ENCODE data around the gene MRPL17. TPM values are rescaled to one million over a fixed set of nuclear protein-coding genes. Genes with fewer than 3 reads are reported as not detected.

Gene MRPL17
- polyA plus RNA-seq, 6 donors from 2014 or later, result 9.7 to 16.0 (median 11.7) TPM

- Mint-ChIP-seq H3K36me3 (no peaks in the 10 kb centered on the region), H3K4me1 (peaks cover under 1 to 8% (median 4%) of the 10 kb centered on the region in 3 donors), H3K27me3 (peaks cover 0 to 10% (median 6%) of the 10 kb centered on the region in 3 donors), H3K27ac (no peak overlapping the region), H3K4me3 (no peak overlapping the region), H3K9me3 (no peaks in the 10 kb centered on the region)
- DNase-seq (no peak), ATAC-seq (ENCODE audit: low read depth in 2 of 2) (no peak)
Measured at GRCh38 chr11:6674219-6674597, 8.9 kb downstream of the MRPL17 start.

GRCh38 chr11:6673523-6674218 lies 9.5 kb downstream of the MRPL17 start:
- DNase-seq (no peak), ATAC-seq (ENCODE audit: low read depth in 2 of 2) (no peak)
- no peaks in the 10 kb centered on the region for H3K36me3 Mint-ChIP-seq
- peaks cover 0 to 10% (median 6%) of the 10 kb centered on the region in 3 donors for H3K27me3 Mint-ChIP-seq
- no peak overlapping the region for H3K4me3 Mint-ChIP-seq
- H3K27ac Mint-ChIP-seq, result no peak overlapping the region
- H3K4me1 Mint-ChIP-seq, result peaks cover 0 to 5% (median 4%) of the 10 kb centered on the region in 3 donors
- no peaks in the 10 kb centered on the region for H3K9me3 Mint-ChIP-seq

GRCh38 chr11:6671991-6672390 lies 11.1 kb downstream of the MRPL17 start:
- Mint-ChIP-seq H3K4me3 (no peak overlapping the region), H3K4me1 (peaks cover 5 to 8% (median 6%) of the 10 kb centered on the region in 3 donors)

DNA sequence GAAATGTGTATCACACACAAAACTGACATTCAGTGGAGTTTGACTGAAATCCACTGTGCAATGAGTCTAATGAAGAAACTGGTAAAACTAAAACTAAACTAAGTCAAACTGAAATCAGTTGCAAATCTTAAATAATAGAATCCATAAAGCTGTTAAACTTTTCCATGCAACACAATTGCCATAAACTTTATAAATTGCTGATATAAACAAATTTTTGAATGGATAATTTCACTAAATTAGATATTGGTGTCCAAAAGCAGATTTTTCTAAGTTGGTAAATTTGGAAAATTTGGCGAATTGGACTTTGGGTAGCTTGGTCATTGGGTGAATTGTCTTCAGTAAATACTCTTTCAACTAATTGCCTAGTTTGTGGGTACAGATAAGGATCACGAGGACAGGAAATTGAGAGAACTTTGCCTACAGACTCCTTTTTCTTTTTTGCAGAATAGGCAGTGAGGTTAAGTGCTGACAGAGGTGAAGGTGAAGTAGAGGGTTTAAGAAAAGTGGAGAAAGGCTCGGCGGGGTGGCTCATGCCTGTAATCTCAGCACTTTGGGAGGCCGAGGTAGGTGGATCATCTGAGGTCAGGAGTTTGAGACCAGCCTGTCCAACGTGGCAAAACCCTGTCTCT lies 12.8 kb downstream of the MRPL17 start:
- no peak overlapping the region for H3K4me3 Mint-ChIP-seq
- no peak for ATAC-seq (ENCODE audit: low read depth in 2 of 2)
- peaks cover 5 to 9% (median 8%) of the 10 kb centered on the region in 3 donors for H3K4me1 Mint-ChIP-seq
- H3K27me3 Mint-ChIP-seq, result peaks cover 0 to 10% (median 6%) of the 10 kb centered on the region in 3 donors
- H3K9me3 Mint-ChIP-seq, result no peaks in the 10 kb centered on the region
- H3K36me3 Mint-ChIP-seq, result no peaks in the 10 kb centered on the region
- DNase-seq, result no peak
- no peak overlapping the region for H3K27ac Mint-ChIP-seq

More at GRCh38 chr11:6671991-6672390, 11.1 kb downstream of the MRPL17 start:
- Mint-ChIP-seq H3K27ac (no peak overlapping the region), H3K27me3 (peaks cover 0 to 10% (median 6%) of the 10 kb centered on the region in 3 donors), H3K36me3 (no peaks in the 10 kb centered on the region), H3K9me3 (no peaks in the 10 kb centered on the region)
- DNase-seq (no peak), ATAC-seq (ENCODE audit: low read depth in 2 of 2) (no peak)

DNA sequence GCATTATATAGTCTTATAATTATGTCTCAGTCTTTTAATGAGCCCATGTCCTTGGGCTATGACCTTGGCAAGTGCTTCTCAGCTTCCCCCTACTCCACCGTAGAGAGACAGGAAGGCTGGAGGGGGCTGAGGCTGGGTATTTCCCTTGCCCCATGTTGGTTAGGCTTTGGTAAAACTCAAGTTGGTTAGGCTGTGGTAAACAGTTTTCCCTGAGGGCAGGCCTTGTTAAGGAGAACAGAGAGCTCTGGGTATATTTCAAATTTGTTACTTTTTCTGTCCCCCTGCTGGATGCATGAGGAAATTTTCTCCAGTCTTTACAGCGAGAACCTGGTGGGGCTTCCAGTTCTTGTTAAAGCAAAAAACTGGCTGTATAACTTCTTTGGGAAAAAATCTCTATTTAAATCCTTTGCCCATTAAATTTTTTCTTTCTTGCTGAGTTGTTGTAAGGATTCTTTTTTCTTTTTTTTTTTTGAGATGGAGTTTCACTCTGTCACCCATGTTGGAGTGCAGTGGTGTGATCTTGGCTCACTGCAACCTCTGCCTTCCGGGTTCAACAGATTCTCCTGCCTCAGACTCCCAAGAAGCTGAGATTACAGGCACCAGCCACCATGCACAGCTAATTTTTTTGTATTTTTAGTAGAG lies 15.3 kb downstream of the MRPL17 start:
- peak overlapping the region in 1 of 6 donors; percentile 25 for H3K27ac Mint-ChIP-seq
- peaks cover 0 to 9% (median 4%) of the 10 kb centered on the region in 3 donors for H3K4me1 Mint-ChIP-seq
- H3K9me3 Mint-ChIP-seq, result no peaks in the 10 kb centered on the region
- H3K27me3 Mint-ChIP-seq, result peaks cover 0 to 10% (median 6%) of the 10 kb centered on the region in 3 donors
- peak; percentile 45 for DNase-seq
- peak; percentile 89 for ATAC-seq (ENCODE audit: low read depth in 2 of 2)
- no peak overlapping the region for H3K4me3 Mint-ChIP-seq
- no peaks in the 10 kb centered on the region for H3K36me3 Mint-ChIP-seq

GRCh38 chr11:6666302-6667183 lies 16.6 kb downstream of the MRPL17 start:
- Mint-ChIP-seq H3K9me3 (no peaks in the 10 kb centered on the region), H3K4me3 (no peak overlapping the region), H3K27me3 (peaks cover 0 to 10% (median 6%) of the 10 kb centered on the region in 3 donors), H3K4me1 (peaks cover 0 to 9% (median 4%) of the 10 kb centered on the region in 3 donors), H3K36me3 (no peaks in the 10 kb centered on the region), H3K27ac (peak overlapping the region in 2 of 6 donors; percentile 30 to 52)
- ATAC-seq (ENCODE audit: low read depth in 2 of 2), result no peak
- no peak for DNase-seq

DNA sequence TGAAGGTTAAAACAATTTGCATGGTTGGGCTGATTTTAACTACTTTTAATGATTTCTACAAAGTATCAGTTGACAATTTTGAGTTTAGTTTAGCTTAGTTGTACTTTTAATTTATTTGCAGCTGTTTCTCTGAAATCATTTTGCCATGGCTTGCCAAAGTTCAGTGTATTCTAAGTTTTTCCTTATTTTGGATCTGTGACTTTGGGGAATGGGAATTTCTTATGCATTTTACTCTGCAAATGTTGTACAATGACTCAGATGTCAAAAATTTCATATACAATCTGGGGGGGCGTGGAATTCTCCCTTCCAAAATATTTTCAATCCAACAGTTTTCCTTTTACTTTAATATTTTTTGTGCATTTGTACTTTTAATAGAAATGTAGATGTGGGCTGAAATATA lies 18.6 kb downstream of the MRPL17 start:
- DNase-seq, result no peak
- Mint-ChIP-seq H3K4me1 (peaks cover 0 to 9% (median 4%) of the 10 kb centered on the region in 3 donors), H3K27ac (no peak overlapping the region), H3K9me3 (no peaks in the 10 kb centered on the region), H3K4me3 (no peak overlapping the region), H3K27me3 (no peaks in the 10 kb centered on the region), H3K36me3 (no peaks in the 10 kb centered on the region)
- ATAC-seq (ENCODE audit: low read depth in 2 of 2), result no peak

DNA sequence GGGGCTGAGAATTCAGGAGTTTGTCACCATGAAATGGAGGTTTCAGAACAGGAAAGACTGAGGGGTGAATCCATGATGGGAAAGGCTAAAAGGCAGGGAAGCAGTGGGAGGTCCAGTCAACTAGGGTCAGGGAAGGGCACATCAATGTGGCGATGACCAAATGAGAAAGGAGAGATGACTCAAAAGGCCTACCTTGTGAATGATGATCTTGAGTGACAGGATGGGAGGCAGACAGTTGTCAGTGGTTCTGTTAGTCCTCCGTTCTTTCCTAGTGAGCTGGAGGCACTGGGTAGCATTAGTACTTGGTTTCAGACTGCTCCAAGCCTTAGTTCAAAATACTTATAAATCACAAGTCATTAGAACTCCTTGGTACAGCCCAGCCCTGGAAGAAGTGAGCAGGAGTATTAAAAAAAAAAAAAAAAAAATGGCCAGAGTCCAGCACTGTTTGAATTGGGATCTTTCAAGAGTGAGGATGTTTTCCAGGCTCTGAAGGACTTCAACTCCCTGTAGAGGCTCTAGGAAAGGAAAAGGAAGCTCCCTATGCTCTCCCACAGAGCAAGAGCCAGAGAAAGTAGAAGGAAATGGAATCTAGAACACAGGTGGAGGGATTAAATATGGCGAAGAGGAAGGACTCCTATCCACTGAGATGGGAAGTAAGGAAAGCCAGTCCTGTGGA lies 19.2 kb downstream of the MRPL17 start:
- ATAC-seq (ENCODE audit: low read depth in 2 of 2) (no peak), DNase-seq (no peak)
- Mint-ChIP-seq H3K9me3 (no peaks in the 10 kb centered on the region), H3K36me3 (no peaks in the 10 kb centered on the region), H3K4me1 (peaks cover 0 to 9% (median 4%) of the 10 kb centered on the region in 3 donors), H3K27ac (peak overlapping the region in 1 of 6 donors; percentile 83), H3K4me3 (no peak overlapping the region), H3K27me3 (no peaks in the 10 kb centered on the region)

DNA sequence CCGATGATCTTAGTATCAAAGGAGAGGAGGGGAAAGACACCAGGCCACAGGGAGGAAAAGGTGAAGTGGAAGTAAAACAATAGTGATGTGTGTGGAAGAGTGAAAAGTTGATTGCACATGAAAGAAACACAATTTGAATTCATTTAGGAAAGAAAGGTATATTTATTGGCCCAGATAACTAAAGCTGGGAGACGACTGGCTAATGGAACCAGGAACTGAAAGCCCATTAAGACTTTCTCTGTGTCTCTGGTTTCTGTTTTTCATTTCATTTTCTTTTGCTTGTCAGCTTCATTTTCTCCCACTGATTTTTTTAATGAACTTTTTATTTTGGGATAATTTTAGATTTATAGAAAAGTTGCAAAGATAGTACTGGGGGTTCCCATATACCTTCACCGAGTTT lies 22.4 kb downstream of the MRPL17 start:
- ATAC-seq (ENCODE audit: low read depth in 2 of 2) (no peak), DNase-seq (no peak)
- H3K9me3 Mint-ChIP-seq, result no peaks in the 10 kb centered on the region
- no peak overlapping the region for H3K4me3 Mint-ChIP-seq
- peaks cover 11% of the 10 kb centered on the region in 3 donors for H3K4me1 Mint-ChIP-seq
- no peak overlapping the region for H3K27ac Mint-ChIP-seq
- H3K27me3 Mint-ChIP-seq, result peaks cover 0 to 12% (median 6%) of the 10 kb centered on the region in 3 donors
- peaks cover 0 to 8% of the 10 kb centered on the region in 2 donors for H3K36me3 Mint-ChIP-seq

DNA sequence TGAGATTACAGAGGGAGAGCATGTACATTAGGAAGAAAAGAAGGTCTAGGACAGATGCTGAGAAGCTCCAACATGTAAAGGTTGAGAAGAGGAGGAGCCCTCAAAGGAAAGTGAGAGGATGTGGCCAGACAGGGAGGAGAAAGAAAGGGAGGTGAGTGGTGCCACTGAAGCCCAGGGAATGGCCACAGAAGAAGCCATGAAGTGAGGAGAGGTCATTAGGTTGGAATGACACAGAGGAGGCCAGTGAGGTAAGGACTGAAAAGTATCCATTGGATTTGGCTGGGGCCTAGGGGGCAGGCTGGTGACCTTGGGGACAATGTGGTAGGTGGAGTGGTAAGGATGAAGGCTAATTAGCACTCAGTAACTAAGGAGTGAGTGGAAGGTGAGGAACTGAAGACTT lies 24.5 kb downstream of the MRPL17 start:
- peaks cover 0 to 8% of the 10 kb centered on the region in 2 donors for H3K36me3 Mint-ChIP-seq
- H3K4me1 Mint-ChIP-seq, result peaks cover 11% of the 10 kb centered on the region in 3 donors
- H3K27me3 Mint-ChIP-seq, result peaks cover 0 to 12% (median 6%) of the 10 kb centered on the region in 3 donors
- no peak for DNase-seq
- H3K4me3 Mint-ChIP-seq, result no peak overlapping the region
- no peak overlapping the region for H3K27ac Mint-ChIP-seq
- no peaks in the 10 kb centered on the region for H3K9me3 Mint-ChIP-seq
- ATAC-seq (ENCODE audit: low read depth in 2 of 2), result no peak

DNA sequence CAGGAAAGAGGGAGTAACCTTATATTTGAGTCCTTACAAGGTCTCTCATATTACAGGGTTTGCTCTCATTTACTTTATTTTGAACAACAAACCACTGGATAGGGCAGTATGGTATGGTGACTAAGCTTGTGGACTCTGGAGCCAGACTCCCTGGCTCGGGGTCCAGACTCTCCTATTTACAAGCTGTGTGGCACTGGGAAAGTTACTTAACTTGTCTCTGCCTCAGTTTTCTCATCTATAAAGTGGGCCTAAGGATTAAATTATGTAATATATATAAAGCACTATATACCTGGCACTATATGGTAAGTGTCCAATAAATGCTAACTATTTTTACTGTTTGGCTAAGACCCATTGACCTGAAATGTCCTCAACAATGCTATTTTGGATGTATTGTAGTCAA lies 25.8 kb downstream of the MRPL17 start:
- ATAC-seq (ENCODE audit: low read depth in 2 of 2), result no peak
- Mint-ChIP-seq H3K36me3 (peaks cover 0 to 8% of the 10 kb centered on the region in 2 donors), H3K4me1 (peaks cover 11% of the 10 kb centered on the region in 3 donors), H3K4me3 (peak overlapping the region in 7 of 8 donors; percentile 27 to 84 (median 66)), H3K9me3 (no peaks in the 10 kb centered on the region), H3K27ac (peak overlapping the region in 1 of 6 donors; percentile 7), H3K27me3 (peaks cover 0 to 12% (median 6%) of the 10 kb centered on the region in 3 donors)
- no peak for DNase-seq

DNA sequence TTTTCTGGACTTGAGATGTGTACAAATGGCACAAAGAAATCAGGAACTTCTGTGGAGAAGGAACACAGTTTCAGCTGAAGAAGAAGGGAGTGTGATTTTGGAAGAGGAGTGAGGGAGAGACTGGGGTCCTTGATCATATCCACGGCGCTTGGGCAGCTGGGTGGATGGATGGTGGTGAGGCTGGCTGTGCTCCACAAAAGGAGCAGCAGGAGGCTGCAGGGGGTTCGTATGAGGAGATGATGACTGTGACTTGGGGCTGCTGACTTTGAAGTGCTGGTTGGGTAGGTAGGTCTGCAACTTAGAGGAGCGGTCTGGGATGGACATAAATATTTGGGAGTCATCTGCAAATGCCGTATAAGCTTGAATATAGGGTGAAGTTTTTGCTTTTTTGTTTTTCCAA lies 26.2 kb downstream of the MRPL17 start:
- Mint-ChIP-seq H3K27ac (peak overlapping the region in 4 of 6 donors; percentile 7 to 78 (median 24)), H3K4me3 (peak overlapping the region; percentile 21 to 84 (median 70)), H3K27me3 (peaks cover 0 to 12% (median 6%) of the 10 kb centered on the region in 3 donors), H3K36me3 (peaks cover 0 to 8% of the 10 kb centered on the region in 2 donors), H3K4me1 (peaks cover 11% of the 10 kb centered on the region in 3 donors), H3K9me3 (no peaks in the 10 kb centered on the region)
- ATAC-seq (ENCODE audit: low read depth in 2 of 2) (no peak), DNase-seq (no peak)

All from naive B cell (primary cell).